ENCODE measurements around the gene MVB12A. TPM values are rescaled to one million over a fixed set of nuclear protein-coding genes. Genes with fewer than 3 reads are reported as not detected.

MVB12A gene
- total RNA-seq, 1 experiment from 2014 or later: 82.5 TPM

DNA sequence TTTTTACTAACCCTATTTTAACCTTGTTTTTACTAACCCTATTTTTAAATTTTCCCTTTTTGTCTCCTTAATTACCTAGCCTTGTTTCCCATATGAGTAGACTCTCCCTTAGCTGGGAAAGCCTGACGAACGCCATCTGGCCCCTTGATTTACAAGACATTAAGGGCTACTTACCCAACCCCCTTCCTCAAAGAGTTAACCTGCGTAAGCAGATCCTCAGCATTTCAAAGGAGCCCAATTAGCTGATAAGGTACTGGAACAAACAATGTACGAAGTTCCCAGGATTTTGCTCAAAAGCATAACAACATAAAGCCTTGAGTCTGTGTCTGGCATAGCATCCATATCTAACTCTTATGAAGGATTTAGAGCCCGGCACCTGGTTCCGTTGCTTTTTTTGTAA lies 4.7 kb upstream of the MVB12A start:
- no peaks in the 10 kb centered on the region for H3K9me2 ChIP-seq (replicated peaks; ENCODE audit: low read length)
- ATAC-seq (no peak), DNase-seq (no peak)
- H3K36me3 ChIP-seq (ENCODE audit: low read depth, low read length): no peaks in the 10 kb centered on the region
- no peaks in the 10 kb centered on the region for H3K9me3 ChIP-seq (ENCODE audit: low read length)
- H3K27me3 ChIP-seq (ENCODE audit: low read length): no peaks in the 10 kb centered on the region
- intact Hi-C loops (cut with micrococcal nuclease): no loop called here
- no peak for TF ChIP-seq EZH2 (IDR thresholded peaks at IDR 0.05; ENCODE audit: low read length, unreplicated experiment)
- TF ChIP-seq, protein P1, sequence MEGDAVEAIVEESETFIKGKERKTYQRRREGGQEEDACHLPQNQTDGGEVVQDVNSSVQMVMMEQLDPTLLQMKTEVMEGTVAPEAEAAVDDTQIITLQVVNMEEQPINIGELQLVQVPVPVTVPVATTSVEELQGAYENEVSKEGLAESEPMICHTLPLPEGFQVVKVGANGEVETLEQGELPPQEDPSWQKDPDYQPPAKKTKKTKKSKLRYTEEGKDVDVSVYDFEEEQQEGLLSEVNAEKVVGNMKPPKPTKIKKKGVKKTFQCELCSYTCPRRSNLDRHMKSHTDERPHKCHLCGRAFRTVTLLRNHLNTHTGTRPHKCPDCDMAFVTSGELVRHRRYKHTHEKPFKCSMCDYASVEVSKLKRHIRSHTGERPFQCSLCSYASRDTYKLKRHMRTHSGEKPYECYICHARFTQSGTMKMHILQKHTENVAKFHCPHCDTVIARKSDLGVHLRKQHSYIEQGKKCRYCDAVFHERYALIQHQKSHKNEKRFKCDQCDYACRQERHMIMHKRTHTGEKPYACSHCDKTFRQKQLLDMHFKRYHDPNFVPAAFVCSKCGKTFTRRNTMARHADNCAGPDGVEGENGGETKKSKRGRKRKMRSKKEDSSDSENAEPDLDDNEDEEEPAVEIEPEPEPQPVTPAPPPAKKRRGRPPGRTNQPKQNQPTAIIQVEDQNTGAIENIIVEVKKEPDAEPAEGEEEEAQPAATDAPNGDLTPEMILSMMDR (conservative IDR thresholded peaks at IDR 0.05; ENCODE audit: low read depth, low read length): no peak
- TF ChIP-seq EZH2phosphoT487 (IDR thresholded peaks at IDR 0.05; ENCODE audit: borderline replicate concordance, low read length): no peak
- no peak overlapping the region for H3K4me2 ChIP-seq (ENCODE audit: low read length)
- no peak overlapping the region for H3K9ac ChIP-seq (ENCODE audit: low read length)
- H4K20me1 ChIP-seq (ENCODE audit: low read length): no peaks in the 10 kb centered on the region
- no peaks in the 10 kb centered on the region for H3F3A ChIP-seq (ENCODE audit: low read length, unreplicated experiment)
- H2AFZ ChIP-seq (ENCODE audit: low read length): no peak overlapping the region
- no peak overlapping the region for H3K4me3 ChIP-seq (ENCODE audit: low read length)
- H3K27ac ChIP-seq (ENCODE audit: low read length): no peak overlapping the region
- CTCF ChIA-PET: no interaction called here
- peaks cover 8% of the 10 kb centered on the region; the same call in 1 of the 2 replicates for H3K4me1 ChIP-seq (ENCODE audit: insufficient read depth, low read length)
- no peaks in the 10 kb centered on the region for H3K79me2 ChIP-seq (ENCODE audit: low read length)
- POLR2A ChIA-PET (ENCODE audit: unreplicated experiment): no interaction called here
- BruUV-seq (replicated peaks): no TSS peak

DNA sequence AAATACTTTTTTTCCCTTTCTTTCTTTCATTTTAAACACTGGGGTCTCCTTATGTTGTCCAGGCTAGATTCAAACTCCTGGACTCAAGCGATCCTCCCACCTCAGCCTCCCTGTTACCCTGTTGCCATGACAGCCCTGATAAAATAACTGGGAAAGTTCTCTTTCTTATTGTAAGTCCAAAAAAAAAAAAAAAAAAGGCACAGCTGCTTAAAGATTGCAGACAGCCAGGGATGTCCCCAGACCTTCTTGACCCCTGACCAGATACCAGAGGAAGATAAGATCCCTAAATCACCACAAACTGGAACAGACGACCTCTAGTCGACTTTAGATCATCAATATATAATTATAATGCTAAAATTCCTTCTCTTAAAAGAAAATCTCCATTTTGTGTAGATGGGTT lies 1.1 kb upstream of the MVB12A start:
- intact Hi-C loops (cut with micrococcal nuclease): loop anchor here (1.0 kb wide), 1 partner anchor 27 kb away; no protein-coding TSS in a partner anchor
- Histone ChIP-seq H3K27me3 (ENCODE audit: low read length) (no peaks in the 10 kb centered on the region), H3K9ac (ENCODE audit: low read length) (peak overlapping the region; percentile 69; the same call in 1 of the 2 replicates), H3K4me3 (ENCODE audit: low read length) (peak overlapping the region; percentile 88), H3K4me2 (ENCODE audit: low read length) (peak overlapping the region; percentile 87), H3K9me3 (ENCODE audit: low read length) (no peaks in the 10 kb centered on the region), H2AFZ (ENCODE audit: low read length) (peak overlapping the region; percentile 92), H3K36me3 (ENCODE audit: low read depth, low read length) (no peaks in the 10 kb centered on the region), H3F3A (ENCODE audit: low read length, unreplicated experiment) (no peaks in the 10 kb centered on the region), H3K9me2 (replicated peaks; ENCODE audit: low read length) (no peaks in the 10 kb centered on the region), H3K79me2 (ENCODE audit: low read length) (peaks cover 7% of the 10 kb centered on the region; the same call in 1 of the 2 replicates), H3K4me1 (ENCODE audit: insufficient read depth, low read length) (peaks cover 16% of the 10 kb centered on the region; the same call in 1 of the 2 replicates), H3K27ac (ENCODE audit: low read length) (no peak overlapping the region), H4K20me1 (ENCODE audit: low read length) (no peaks in the 10 kb centered on the region)
- TF ChIP-seq EZH2phosphoT487 (IDR thresholded peaks at IDR 0.05; ENCODE audit: borderline replicate concordance, low read length): no peak
- TF ChIP-seq, protein P1 (conservative IDR thresholded peaks at IDR 0.05; ENCODE audit: low read depth, low read length): no peak
- no peak for TF ChIP-seq EZH2 (IDR thresholded peaks at IDR 0.05; ENCODE audit: low read length, unreplicated experiment)
- DNase-seq: no peak
- ChIA-PET POLR2A (ENCODE audit: unreplicated experiment) (no interaction called here), CTCF (no interaction called here)
- no peak for ATAC-seq
- no TSS peak for BruUV-seq (replicated peaks)

DNA sequence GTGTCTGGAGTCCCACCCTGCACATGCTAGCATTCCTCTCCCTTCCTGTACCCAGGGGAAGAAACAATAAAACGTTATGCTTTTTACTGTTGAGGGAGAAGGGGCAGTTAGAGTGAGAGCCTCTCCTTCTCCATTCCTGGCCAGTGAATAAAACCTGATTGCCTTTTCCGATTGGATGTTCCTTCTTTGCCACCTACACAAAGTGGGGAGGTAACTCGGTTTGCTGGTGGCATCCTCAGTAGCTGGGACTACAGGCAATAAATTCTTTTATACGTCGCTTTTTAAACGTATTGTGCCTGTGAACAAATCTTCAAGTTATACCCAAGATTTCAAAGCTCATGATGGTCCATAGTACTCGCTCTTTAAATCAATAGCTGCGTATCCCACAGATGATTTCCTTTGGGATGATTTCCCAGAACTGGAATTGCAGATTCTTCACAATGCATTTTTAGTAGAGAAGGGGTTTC lies 660 bp upstream of the MVB12A start:
- no peak for DNase-seq
- Histone ChIP-seq H3K27me3 (ENCODE audit: low read length) (no peaks in the 10 kb centered on the region), H3K4me1 (ENCODE audit: insufficient read depth, low read length) (peaks cover 16% of the 10 kb centered on the region; the same call in 1 of the 2 replicates), H3K9ac (ENCODE audit: low read length) (peak overlapping the region; percentile 69), H3K36me3 (ENCODE audit: low read depth, low read length) (no peaks in the 10 kb centered on the region), H3K4me3 (ENCODE audit: low read length) (peak overlapping the region; percentile 88), H3F3A (ENCODE audit: low read length, unreplicated experiment) (no peaks in the 10 kb centered on the region), H3K9me2 (replicated peaks; ENCODE audit: low read length) (no peaks in the 10 kb centered on the region), H4K20me1 (ENCODE audit: low read length) (no peaks in the 10 kb centered on the region), H3K4me2 (ENCODE audit: low read length) (peak overlapping the region; percentile 87), H3K79me2 (ENCODE audit: low read length) (peaks cover 7% of the 10 kb centered on the region; the same call in 1 of the 2 replicates), H2AFZ (ENCODE audit: low read length) (peak overlapping the region; percentile 92), H3K27ac (ENCODE audit: low read length) (peak overlapping the region; percentile 34), H3K9me3 (ENCODE audit: low read length) (no peaks in the 10 kb centered on the region)
- ATAC-seq: no peak
- BruUV-seq (replicated peaks): TSS peak; percentile 99
- POLR2A ChIA-PET (ENCODE audit: unreplicated experiment): interaction anchor here (0.5 to 0.7 kb wide), 4 partner anchors 25 to 1326 kb away, joined by 4 to 6 read pairs (median 4); no protein-coding TSS in a partner anchor
- intact Hi-C loops (cut with micrococcal nuclease): loop anchor here (1.0 kb wide), 1 partner anchor 28 kb away; no protein-coding TSS in a partner anchor
- TF ChIP-seq, protein P1 (conservative IDR thresholded peaks at IDR 0.05; ENCODE audit: low read depth, low read length): no peak
- TF ChIP-seq EZH2 (IDR thresholded peaks at IDR 0.05; ENCODE audit: low read length, unreplicated experiment): no peak
- no peak for TF ChIP-seq EZH2phosphoT487 (IDR thresholded peaks at IDR 0.05; ENCODE audit: borderline replicate concordance, low read length)
- CTCF ChIA-PET: no interaction called here
